Posterior cingulate gyrus (tissue), 11 donors: ENCODE measurements around the gene SEL1L3.

Source experiments
- DNase-seq, 10 donors: peaks; one replicate each; pipeline versions ENCODE4 v3.0.0 to v3.0.0-alpha.2; 2020 to 2021; ENCODE audit warnings: mixed read lengths in 3 of 10
- intact Hi-C: fragments of 100-400 bp; cut with DNase I; formaldehyde crosslinking; loops from one replicate; pipeline ENCODE4 v1.15.1; 2023

SEL1L3 gene

GRCh38 chr4:25795566-25796454 lies 67.0 kb downstream of the SEL1L3 start:
- intact Hi-C loops: no loop called here

DNA sequence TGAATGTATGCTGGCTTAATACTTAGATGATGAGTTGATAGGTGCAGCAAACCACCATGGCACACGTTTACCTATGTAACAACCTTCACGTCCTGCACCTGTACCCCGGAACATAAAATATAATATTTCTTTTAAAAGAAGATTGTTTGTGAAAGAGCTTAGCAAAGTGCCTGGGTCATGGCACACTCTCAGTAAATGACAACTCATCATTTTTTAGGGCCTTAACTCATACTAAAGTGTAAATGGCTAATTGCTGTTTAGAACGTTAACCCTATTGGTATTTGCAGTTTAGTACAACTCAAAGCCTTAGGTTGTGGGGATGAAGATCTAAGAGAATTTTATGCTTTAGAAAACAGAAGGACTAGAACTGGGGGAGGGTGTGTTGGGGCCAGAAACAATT lies 67.7 kb downstream of the SEL1L3 start:
- no peak for DNase-seq
- intact Hi-C loops: no loop called here

More at GRCh38 chr4:25795566-25796454, 67.0 kb downstream of the SEL1L3 start:
- no peak for DNase-seq

- intact Hi-C loops: no loop called here
- DNase-seq: no peak
These were observed 69.9 kb downstream of the SEL1L3 start for GRCh38 chr4:25792876-25793275.

DNA sequence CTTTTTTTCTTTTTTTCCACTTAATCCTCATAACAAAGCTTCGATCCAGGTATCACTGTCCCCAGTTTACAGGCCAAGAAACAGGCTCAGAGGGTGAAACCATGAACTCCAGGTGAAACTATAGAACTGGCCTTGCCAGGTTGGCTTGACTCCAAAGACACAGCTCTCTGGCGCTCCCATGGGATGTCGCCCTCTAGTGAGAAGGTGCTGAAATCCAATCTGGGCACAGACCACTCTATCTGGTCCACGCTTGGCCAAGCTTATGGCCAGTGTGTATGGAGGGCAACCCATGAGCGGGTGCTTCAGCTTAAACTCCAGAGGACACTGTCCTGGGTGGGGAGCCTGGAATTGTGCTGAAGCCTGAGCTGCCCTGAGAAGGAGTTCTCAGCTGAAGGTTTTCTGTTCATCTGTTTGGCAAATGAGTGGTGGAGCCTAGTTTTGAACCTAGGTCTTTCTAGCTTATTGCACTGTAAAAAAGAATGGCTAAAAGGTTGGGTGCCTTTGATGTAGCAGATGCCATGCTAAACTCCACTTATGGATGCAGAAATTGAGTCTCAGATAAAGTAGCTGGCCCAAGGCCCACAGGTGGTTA lies 70.5 kb downstream of the SEL1L3 start:
- DNase-seq: peak in 1 of 10 donors; percentile 81
- intact Hi-C loops: no loop called here

DNA sequence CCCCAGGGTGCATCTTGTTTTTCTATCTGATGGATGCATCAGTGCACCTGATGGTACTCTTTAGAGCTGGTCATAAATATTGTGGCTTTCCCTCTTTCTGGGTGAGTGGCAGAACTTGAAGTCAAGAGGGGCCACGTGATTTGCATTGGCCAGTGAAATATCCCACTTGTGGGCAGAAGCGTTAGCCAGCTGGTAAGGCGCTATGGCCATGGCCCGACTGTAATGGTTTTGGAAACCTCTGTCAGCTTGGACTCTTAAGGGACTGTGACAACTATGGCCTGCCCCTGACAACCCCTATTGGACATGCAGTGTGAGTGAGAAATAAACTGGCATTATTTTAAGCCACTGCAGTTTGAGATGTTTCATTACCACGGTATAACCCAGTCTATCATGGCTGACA lies 72.8 kb downstream of the SEL1L3 start:
- no peak for DNase-seq
- intact Hi-C loops: no loop called here

- DNase-seq: no peak
- intact Hi-C loops: no loop called here
These were observed 74.0 kb downstream of the SEL1L3 start for GRCh38 chr4:25788703-25789238.

- DNase-seq: no peak
- intact Hi-C loops: no loop called here
These were observed 76.2 kb downstream of the SEL1L3 start for GRCh38 chr4:25786497-25787065.

GRCh38 chr4:25783943-25784342 lies 78.8 kb downstream of the SEL1L3 start:
- peak in 5 of 10 donors; percentile 19 to 92 (median 33) for DNase-seq
- intact Hi-C loops: no loop called here

- intact Hi-C loops: no loop called here
- no peak for DNase-seq
These were observed 79.7 kb downstream of the SEL1L3 start for GRCh38 chr4:25783126-25783525.

DNA sequence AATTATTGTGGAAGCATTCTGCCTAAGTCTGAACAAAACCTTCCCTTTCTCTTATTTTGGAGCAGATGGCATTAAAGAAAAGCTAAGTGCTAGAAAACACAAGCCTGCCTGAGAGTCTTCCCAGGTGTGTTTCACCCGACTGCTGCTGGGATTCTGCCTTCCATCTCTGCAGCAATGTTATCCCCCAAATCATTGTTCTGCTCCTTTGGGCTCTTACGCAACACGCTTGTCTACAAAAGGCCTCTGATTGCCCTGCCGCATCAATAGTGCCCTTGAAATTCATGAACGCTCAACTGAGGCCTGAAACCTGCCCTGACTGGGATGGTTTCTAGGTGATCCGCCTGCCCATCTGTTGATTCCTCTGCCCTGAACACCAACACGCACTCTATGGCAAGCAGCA lies 80.3 kb downstream of the SEL1L3 start:
- intact Hi-C loops: no loop called here
- no peak for DNase-seq

- no peak for DNase-seq
- intact Hi-C loops: no loop called here
These were observed 83.8 kb downstream of the SEL1L3 start for GRCh38 chr4:25779021-25779420.

DNA sequence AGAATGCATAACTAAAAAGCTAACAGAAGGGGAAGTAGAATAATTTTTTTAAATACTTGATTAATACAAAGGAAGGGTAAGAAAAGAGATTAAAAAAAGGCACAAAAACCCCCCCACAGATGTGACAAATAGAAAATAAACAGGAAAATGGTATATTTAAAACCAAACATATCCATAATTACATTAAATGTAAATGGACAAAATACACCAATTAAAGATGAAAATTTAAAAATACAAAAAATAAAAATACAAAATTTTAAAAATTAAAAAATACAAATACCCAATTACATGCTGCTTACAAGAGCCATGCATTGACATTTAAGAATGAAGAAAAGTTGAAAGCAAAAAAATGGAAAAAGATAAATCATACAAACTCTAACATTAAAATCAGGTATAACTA lies 86.0 kb downstream of the SEL1L3 start:
- intact Hi-C loops: no loop called here
- no peak for DNase-seq

GRCh38 chr4:25775166-25775565 lies 87.6 kb downstream of the SEL1L3 start:
- intact Hi-C loops: no loop called here
- DNase-seq: no peak

DNA sequence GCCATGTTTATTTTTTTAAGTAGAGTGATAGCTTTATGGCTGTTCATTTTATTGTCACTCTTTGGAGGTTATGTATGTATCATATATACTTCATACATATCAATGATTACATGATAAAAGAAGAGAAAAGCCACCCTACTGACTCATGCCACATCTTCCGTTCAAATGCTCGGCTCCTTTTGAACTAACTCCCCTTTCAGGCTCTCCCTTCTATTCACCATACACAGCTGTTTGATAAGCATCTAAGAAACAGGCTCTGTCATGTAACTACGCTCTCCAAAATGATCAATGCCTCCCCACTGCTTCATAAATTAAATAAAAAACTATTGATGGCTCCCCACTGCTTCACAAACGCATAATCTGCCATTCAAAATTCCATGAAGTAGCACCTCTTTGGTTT lies 89.4 kb downstream of the SEL1L3 start:
- intact Hi-C loops: no loop called here
- no peak for DNase-seq

GRCh38 chr4:25771672-25772071 lies 91.1 kb downstream of the SEL1L3 start:
- DNase-seq: no peak
- intact Hi-C loops: no loop called here

GRCh38 chr4:25770847-25771246 lies 91.9 kb downstream of the SEL1L3 start:
- DNase-seq: no peak
- intact Hi-C loops: no loop called here

DNA sequence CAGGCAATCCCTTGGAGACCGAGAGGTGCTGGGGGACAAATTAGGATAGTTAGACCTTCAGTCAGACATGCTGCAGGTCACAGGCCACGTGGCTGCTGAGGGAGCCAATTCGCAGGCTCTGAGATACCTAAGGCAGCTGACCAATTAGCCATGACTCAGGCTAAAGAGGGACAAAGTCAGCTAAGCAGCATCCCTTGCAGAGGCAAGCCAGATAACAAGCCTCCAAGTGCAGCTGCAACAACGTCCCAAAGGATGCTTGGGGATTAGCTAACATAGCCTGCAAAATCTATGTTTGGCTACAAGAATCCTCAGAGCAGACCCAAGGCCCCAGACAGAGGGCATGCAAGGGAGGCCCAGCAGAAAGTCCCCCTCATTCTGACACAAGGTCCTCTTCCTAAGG lies 93.5 kb downstream of the SEL1L3 start:
- intact Hi-C loops: no loop called here

DNA sequence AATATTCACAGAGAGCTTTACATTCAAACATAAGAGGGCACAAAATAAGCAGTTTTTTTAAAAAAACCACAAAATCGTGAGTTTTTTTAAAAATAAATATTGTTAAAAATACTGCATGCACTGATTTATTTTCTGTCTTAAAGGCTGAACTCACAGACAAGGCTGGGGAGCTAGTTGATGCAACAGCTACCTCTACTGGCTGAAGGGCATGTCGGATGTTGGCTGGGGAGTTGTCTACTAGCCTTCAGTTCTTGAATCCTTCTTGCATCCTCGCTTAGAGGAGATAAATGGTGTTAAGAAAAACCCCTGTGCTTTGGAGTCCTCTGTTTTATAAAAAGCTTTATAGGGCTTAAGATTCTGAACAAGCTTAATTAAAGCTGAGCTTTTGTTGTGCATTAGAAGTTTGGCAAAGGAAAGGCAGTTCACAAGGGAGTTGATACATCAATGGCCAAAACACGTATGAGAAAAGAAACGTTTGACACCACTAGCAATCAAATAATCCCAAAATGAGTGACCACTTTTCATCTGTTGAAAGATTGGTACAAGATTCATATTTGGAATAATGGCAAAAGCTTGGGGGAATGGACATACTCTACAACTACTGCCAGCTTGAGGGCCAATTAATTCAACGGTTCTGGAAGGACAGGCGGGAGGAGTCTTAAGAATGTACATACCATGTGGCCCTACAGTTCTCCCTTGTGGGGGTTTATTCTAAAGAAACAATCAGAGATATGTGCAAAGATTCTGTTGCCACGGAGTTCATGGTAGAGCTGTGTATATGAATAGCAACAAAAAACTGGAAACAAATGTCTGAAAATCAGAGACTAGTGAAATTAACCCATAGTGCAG lies 94.7 kb downstream of the SEL1L3 start:
- peak; percentile 43 to 95 (median 72) for DNase-seq
- intact Hi-C loops: loop anchor here (1.0 kb wide), 1 partner anchor 327 kb away; no protein-coding TSS in a partner anchor

More for the DNA sequence above, 93.5 kb downstream of the SEL1L3 start:
- DNase-seq: no peak

DNA sequence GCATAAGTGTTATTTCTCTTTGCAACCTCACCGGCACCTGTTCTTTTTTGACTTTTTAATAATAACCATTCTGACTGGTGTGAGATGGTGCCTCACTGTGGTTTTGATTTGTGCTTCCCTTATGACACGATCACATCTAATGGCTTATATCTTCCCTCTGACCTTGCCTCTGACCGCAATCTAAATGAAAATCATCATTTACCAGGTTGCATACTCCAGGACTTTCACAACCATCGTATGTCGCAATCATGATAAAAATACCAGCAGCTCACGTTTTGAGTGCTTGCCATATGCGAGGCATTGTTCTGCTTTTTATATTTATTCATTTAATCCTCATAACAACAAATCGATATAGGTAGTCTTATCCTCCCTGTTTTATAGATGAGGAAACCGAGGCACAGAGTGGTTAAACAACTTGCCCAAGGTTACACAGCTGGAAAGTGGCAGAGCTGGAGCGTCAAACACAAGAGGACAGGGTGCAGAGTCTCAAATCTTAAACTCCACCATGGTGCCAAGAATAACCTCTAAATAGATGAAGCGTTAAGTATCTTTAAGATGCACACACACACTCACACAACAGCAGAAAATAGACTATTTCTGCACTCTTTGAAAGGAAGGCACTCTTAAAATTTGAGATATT lies 102.2 kb downstream of the SEL1L3 start:
- no peak for DNase-seq
- intact Hi-C loops: no loop called here

DNA sequence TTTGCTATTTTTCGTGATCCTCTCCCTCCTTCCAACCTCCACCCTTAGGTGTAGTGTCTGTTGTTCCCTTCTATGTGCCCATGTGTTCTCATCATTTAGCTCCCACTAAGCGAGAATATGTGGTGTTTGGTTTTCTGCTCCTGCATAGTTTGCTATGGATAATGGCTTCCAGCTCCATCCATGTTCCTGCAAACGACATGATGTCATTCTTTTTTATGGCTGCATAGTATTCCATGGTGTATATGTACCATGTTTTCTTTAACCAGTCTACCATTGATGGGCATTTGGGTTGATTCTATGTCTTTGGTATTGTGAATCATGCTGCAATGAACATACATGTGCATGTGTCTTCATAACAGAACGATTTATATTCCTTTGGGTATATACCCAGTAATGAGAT lies 102.7 kb downstream of the SEL1L3 start:
- no peak for DNase-seq
- intact Hi-C loops: no loop called here
